ENCODE data around the gene CAPN13. TPM values are rescaled to one million over a fixed set of nuclear protein-coding genes. Genes with fewer than 3 reads are reported as not detected.

The CAPN13 gene, protein sequence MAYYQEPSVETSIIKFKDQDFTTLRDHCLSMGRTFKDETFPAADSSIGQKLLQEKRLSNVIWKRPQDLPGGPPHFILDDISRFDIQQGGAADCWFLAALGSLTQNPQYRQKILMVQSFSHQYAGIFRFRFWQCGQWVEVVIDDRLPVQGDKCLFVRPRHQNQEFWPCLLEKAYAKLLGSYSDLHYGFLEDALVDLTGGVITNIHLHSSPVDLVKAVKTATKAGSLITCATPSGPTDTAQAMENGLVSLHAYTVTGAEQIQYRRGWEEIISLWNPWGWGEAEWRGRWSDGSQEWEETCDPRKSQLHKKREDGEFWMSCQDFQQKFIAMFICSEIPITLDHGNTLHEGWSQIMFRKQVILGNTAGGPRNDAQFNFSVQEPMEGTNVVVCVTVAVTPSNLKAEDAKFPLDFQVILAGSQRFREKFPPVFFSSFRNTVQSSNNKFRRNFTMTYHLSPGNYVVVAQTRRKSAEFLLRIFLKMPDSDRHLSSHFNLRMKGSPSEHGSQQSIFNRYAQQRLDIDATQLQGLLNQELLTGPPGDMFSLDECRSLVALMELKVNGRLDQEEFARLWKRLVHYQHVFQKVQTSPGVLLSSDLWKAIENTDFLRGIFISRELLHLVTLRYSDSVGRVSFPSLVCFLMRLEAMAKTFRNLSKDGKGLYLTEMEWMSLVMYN
- total RNA-seq (2014; rRNA removed; shearing (Covaris generic)): not detected in 2 replicates
- polyA plus RNA-seq (2015; cell fraction: cytosol; rRNA removed): not detected in 2 replicates
- not detected in 2 replicates for polyA plus RNA-seq (2015; cell fraction: nucleus; rRNA removed)

DNA sequence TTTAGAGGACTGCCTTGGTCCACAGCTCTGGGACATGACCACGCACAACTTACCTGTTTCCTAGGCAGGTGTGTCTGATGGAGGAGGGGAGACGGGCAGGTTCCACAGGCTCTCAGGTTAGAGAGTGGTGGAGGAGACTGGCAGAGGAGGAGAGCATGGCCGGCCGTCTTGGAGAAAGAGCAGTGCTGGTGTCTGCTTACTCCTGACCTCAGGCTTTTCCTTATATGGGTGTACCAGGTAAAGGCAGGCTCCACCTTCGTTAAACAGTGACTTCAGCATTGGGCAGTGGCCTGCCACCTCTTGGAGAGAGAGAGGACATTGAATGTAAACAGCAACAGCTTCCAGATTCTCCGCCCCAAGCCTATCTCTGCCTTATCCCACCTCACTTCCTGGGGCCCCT, at the start of gene CAPN13:
CAPN13 (minus strand) TSS at position 198 of the 400 bp plus-strand sequence. CDS start 20,121 bp downstream, outside the sequence.
- in situ Hi-C loops (cut with HindIII; ENCODE audit: low pct_unique_long_range_greater_than_20kb, low sequenced_read_pairs): no loop called here
- DNase-seq (ENCODE audit: low read depth, low spot score): no peak

DNA sequence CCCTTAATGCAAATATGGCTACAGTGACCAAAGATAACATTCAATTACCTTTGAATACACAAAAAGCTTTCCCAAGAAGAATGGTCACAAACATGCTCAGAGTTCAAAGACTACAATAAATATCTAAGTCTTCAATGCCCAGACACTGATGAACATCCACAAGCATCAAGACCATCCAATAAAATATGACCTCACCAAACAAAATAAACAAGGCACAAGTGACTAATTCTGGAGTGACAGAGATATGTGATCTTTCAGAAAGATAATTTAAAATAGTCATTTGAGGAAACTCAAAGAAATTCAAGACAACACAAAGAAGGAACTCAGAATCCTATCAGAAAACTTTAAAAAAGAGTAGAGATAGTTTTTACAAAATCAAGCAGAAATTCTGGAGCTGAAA, 40.6 kb upstream of the CAPN13 start:
- in situ Hi-C loops (cut with HindIII; ENCODE audit: low pct_unique_long_range_greater_than_20kb, low sequenced_read_pairs): no loop called here

DNA sequence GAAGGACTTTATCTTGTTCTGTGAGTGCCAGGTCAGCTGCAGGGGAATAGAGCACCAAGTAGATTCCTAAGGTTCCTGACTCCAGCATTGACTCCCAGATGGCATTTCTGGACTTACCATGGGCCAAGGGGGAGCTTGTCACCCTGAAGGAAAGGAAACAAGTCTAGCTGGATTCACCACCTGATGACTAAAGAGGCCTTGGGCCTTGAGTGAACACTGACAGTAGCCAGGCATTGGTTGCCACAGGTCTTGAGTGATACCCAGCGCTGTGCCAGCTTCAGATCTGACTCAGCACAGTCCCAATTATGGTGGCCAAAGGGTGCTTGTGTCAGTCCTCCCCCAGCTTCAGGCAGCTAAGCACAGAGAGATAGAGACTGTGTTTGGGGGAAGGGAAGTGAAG, 40.1 kb upstream of the CAPN13 start:
- DNase-seq (ENCODE audit: low read depth, low spot score): no peak
- in situ Hi-C loops (cut with HindIII; ENCODE audit: low pct_unique_long_range_greater_than_20kb, low sequenced_read_pairs): no loop called here

More for the DNA sequence above, 40.6 kb upstream of the CAPN13 start:
- DNase-seq (ENCODE audit: low read depth, low spot score): no peak

DNA sequence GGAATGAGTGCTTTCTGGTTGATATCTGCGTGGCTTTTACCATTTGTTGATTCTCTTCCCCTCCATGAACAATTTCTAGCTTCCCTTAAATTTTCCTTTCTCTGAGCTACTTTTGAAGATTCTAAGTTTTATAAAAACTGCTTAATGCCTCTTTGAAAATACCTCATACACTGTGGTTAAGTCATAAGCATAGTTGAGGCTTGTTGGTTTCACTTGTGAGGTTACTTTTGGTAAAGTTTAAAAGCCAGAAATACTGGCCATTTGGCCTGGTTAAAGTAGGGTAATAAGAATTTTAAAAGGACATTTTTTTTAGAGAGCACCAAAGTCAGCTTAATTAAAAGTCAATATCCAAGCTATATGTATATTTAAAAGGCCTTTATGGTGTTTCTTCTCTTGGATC, 21.3 kb upstream of the CAPN13 start:
- DNase-seq (ENCODE audit: low read depth, low spot score): no peak
- in situ Hi-C loops (cut with HindIII; ENCODE audit: low pct_unique_long_range_greater_than_20kb, low sequenced_read_pairs): no loop called here

DNA sequence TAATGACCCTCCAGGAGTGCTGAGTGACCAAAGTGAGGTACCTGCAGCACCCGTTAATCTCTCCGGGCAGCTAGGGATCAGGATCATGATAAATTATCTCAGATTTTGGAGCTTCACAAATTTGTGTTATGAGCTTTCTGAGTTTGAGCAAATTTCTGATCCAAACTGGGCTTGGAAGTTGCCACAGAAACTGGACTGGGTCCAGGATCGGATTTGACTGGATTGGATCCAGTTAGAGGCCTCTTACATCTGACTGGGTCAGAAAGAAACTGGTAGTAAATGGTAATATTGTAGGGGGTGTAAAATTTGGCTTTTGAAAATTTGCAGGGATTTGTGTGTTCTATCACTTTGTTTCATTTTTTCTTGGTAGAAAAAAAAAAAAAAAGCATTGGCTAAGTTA, 19.7 kb upstream of the CAPN13 start:
- no peak for DNase-seq (ENCODE audit: low read depth, low spot score)
- in situ Hi-C loops (cut with HindIII; ENCODE audit: low pct_unique_long_range_greater_than_20kb, low sequenced_read_pairs): no loop called here

DNA sequence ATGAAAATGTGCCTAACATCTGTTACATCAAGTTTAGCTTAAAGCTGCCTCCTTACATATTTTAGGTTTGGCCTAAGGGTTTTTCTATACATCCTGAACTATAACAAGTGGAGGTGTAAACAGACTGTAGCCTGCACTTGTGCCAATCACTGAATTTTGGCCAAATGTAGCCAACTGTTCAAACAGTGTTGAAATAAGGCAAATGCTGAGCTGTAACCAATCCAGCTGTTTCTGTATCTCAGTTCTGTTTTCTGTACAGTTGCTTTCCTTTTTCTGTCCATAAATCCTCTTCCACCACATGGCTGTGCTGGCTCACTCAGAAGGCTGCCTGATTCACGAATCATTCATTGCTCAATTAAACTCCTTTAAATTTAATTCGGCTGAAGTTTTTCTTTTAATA, 19.2 kb upstream of the CAPN13 start:
- no peak for DNase-seq (ENCODE audit: low read depth, low spot score)
- in situ Hi-C loops (cut with HindIII; ENCODE audit: low pct_unique_long_range_greater_than_20kb, low sequenced_read_pairs): no loop called here

DNA sequence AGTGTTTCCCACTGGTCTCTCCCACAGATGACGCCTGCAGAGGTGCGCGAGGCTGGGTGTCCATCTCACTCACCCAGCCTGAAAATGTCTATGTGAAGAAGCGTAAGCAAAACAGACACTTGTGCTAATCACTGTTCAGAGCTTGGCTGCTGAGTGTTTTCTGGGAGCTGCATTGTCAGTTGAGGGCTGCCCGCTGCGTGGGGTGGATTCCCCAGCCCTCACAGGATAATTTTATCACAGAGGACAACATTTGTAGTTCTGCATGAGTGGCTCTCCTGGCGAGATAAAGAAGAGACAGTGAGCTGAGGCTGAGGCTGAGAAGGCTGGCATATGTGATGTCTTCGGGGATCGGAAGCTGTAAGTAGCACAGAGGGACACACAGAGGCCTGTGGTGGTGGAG, 16.2 kb upstream of the CAPN13 start:
- in situ Hi-C loops (cut with HindIII; ENCODE audit: low pct_unique_long_range_greater_than_20kb, low sequenced_read_pairs): no loop called here
- DNase-seq (ENCODE audit: low read depth, low spot score): no peak

DNA sequence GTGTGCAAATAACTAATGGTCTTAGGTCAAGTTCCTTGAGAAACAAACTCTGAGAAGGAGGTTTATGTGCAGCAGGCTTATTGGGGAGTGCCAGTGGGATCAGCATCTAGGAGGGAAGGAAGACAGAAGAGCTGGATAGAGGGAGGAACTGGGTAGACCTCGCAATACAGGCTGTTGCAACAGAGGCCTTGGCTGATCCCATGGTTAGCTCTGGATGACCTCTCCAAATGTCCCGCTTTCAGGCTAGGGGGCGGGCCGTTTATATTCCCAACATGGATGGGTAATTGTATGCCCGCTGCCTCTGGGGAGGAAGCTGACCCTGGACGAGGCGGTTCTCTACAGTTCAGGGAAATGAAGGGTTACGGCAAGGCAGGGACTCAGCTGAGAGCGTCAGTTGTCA, 14.7 kb upstream of the CAPN13 start:
- in situ Hi-C loops (cut with HindIII; ENCODE audit: low pct_unique_long_range_greater_than_20kb, low sequenced_read_pairs): no loop called here
- no peak for DNase-seq (ENCODE audit: low read depth, low spot score)

DNA sequence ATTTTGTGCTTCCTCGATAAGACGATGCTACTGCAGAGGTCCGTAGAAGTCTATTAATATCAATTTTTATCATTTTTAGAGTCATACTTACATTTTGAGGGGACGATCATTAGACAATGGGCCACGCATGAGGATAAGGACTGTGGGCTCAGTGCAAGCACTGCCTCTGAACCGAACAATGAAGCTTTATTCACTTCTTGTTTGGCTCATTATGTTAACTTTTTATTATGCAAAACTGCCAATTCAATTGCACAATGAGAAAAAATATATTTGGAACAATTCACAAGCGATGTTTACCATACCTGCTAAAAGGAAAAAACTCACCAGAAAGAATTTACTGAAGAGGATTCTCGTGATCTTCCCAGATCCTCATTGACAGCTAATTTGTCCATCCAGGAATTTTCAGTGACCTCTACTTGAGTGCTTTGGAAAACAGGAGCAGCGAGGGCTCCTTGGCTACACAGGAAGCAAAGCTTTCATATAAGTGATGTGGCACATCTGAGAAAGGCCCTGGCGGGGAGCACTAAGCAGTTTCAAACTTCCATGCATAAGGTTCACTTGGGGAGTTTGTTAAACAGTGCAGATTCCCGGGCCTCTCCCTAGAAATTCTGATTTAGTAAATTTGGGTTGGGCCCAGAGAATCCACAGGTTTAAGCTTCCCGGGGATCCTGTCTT, 13.3 kb upstream of the CAPN13 start:
- no peak for DNase-seq (ENCODE audit: low read depth, low spot score)
- in situ Hi-C loops (cut with HindIII; ENCODE audit: low pct_unique_long_range_greater_than_20kb, low sequenced_read_pairs): no loop called here

DNA sequence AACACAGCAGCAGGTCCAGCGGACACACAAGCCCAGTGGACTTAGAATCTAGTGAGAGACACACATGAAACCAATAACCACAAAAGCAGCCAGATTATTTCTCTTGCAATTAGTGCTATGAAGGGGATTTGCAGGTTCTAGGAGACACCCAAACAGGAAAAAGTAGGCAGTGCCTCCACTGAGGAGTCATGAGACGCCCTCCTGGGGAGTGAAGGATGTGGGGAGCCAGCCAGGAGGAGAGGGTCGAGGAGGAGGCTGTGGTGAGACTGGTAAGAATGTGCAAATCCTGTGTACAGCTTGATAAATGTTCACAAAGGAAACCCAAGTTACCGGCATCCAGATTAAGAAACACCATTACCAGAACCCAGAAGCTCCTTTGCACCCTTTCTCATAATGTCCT, 2.7 kb upstream of the CAPN13 start:
- no peak for DNase-seq (ENCODE audit: low read depth, low spot score)
- in situ Hi-C loops (cut with HindIII; ENCODE audit: low pct_unique_long_range_greater_than_20kb, low sequenced_read_pairs): no loop called here

DNA sequence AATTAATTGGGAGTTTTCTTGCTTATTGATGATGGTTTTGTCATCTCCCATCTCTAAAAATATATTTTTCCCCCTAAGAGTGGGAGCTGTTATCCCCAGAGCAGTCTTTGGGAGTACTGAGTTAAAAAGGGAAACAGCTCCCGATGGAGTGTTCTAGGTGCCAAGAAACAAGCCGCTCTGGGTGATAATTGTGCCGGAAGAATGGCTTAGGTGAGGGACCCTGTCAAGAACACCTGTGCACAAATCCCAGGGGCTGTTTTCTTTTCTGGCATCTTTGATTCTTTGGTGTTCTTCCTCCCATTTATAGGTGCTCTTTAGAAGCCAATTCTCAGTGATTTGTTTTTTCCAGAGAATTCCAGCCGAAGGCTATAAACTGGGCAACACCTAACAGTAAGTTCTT, 1.4 kb upstream of the CAPN13 start:
- in situ Hi-C loops (cut with HindIII; ENCODE audit: low pct_unique_long_range_greater_than_20kb, low sequenced_read_pairs): no loop called here
- DNase-seq (ENCODE audit: low read depth, low spot score): no peak

DNA sequence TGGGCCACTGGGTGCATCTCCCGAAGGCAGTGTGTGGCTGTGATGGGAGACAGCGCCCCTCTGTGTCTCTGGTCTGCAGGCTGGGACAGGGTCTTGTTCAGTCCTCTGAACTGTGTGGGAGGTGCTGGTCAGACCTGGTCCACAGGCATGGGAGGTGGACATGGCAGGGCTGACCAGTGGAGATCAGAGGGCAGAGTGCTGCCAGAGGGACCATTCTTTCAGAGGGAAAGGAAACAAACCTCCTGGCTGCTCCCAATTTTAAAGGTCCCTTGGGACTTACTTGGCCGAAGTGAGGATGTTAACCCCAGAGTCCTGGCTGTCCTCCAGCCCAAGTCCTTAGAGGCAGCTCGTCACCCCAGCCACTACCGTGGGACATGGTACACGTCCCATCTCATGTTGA, 4.0 kb downstream of the CAPN13 start:
- DNase-seq (ENCODE audit: low read depth, low spot score): no peak
- in situ Hi-C loops (cut with HindIII; ENCODE audit: low pct_unique_long_range_greater_than_20kb, low sequenced_read_pairs): no loop called here

DNA sequence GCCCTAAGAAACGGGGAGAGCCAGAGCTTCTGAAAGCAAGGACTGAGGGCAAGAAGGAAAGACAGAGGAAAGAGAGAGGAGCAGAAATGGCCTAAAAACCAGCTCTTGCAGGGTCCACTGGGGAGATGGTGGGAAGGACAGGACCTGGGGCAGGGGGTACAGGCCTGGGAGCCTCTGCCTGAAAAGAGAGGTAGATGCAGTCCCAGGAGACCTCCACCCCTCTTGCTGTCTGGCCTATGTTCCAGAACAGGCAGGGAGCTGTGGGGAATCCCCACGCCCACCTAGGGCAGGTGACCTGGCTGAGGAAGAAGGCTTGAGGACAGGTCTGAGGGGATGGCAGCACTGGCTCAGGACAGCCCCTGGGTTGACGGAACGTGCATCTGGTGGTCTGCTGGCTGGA, 4.6 kb downstream of the CAPN13 start:
- DNase-seq (ENCODE audit: low read depth, low spot score): no peak
- in situ Hi-C loops (cut with HindIII; ENCODE audit: low pct_unique_long_range_greater_than_20kb, low sequenced_read_pairs): no loop called here

DNA sequence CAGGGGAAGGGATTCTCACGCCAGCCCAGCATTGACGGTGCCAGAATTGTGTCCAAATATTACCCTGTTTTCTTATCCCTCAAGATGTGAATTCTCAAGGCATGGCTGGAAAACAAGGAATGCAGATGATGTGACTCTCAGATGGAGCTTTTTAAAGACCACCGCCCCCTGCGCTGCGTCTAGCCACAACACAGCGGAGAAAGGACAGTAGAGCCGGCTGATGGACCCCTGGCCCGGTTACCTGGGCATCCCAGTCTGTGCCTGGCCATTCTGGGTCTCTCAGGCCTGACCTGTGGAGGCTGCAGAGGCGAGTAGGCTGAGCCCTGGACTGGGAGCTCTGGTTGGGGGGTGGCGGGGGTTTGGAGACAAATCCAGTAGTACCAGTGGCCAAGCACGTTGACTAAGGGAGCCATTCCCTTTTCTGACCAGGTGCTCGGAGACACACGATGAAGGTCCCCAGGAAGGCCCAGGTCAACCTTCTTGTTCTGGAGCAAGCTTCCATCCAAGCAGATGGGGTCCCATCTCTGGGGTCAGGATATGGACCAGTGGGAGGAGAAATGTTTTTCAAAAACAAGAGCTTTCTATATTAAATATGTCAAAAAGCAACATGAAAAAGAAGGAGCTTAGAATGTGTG, 5.3 kb downstream of the CAPN13 start:
- DNase-seq (ENCODE audit: low read depth, low spot score): no peak
- in situ Hi-C loops (cut with HindIII; ENCODE audit: low pct_unique_long_range_greater_than_20kb, low sequenced_read_pairs): no loop called here

DNA sequence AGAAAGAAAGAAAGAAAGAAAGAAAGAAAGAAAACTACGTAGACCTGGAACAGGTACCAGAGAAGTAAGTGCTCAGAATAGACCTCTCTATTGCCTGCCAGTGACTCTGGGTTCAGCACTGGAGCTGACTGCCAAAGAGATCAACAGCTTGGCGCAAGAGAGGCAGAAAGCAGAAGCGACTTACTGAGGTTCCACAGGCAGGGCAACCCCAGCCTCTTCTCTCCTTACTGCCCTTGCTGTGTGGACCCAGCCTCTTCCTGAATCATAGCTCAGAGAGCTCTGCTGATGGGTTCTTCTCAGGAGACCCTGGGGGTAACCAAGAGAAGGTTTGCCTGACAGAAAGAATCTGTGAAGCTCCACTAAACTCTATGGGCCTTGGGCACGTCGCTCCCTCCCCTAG, 7.1 kb downstream of the CAPN13 start:
- in situ Hi-C loops (cut with HindIII; ENCODE audit: low pct_unique_long_range_greater_than_20kb, low sequenced_read_pairs): no loop called here
- no peak for DNase-seq (ENCODE audit: low read depth, low spot score)

DNA sequence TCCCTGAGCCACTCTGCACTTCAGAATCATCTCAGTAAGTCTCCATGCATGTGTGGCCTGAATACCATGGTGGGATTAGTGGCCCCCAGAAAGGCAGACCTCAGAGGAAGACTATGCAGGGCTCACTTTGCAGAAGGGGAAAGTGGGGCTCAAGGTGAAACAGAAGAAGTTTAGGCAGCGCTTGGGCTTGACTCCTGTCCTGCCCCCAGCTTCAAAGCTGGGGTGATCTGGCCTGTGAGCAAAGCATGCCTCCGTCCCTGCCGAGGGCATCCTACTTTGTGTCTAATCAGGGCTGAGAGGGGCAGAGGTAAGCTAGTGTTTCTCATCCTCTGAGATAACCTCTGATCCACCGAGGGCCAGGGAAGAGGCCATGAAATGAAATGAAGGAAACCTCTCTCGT, 7.9 kb downstream of the CAPN13 start:
- no peak for DNase-seq (ENCODE audit: low read depth, low spot score)
- in situ Hi-C loops (cut with HindIII; ENCODE audit: low pct_unique_long_range_greater_than_20kb, low sequenced_read_pairs): no loop called here

DNA sequence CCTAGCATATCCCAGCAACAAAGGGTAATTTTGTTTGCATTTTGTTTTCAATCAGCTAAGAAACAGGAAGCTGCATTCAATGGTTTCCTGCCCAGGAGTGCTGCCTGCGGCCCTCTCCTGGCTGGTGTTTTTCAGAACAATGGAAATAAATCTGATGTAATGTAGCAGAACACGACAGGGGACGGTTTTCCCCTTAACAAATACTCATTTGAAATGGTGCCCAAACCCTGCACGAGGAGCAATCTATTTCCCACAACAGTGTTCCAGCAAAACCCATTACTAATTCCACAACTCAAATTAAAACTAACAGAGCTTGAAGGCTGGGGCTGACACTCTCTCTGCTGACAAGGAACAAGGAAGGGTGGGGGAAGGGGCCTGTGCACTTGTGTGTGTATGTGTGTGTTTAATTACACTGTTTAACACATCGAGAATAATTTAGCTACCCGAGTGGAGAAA, 8.7 kb downstream of the CAPN13 start:
- no peak for DNase-seq (ENCODE audit: low read depth, low spot score)
- in situ Hi-C loops (cut with HindIII; ENCODE audit: low pct_unique_long_range_greater_than_20kb, low sequenced_read_pairs): no loop called here
